Body of pancreas (tissue), 4 donors: ENCODE data around the gene ARL5C. TPM values are rescaled to one million over a fixed set of nuclear protein-coding genes. Genes with fewer than 3 reads are reported as not detected.

Experiments
- ATAC-seq: fragments of 150-250 bp; one replicate; pipeline ENCODE4 v1.9.1; 2016
- DNase-seq, 4 donors: peaks; one replicate each; pipeline ENCODE4 v3.0.0-alpha.2; 2019
- H3K27ac ChIP-seq, 4 donors: fragments of 200-600 bp; sonication (generic); 1 replicate in 3 of 4; 2 replicates in 1 of 4; pipeline versions ENCODE4 v1.5.1 to v1.6.1; 2016 to 2019; ENCODE audit warnings: mild to moderate bottlenecking in 1 of 4, mixed read lengths in 1 of 4, moderate library complexity in 1 of 4
- H3K27me3 ChIP-seq, 2 donors: fragments of 200-600 bp; sonication (generic); one replicate each; pipeline ENCODE4 v1.6.0; 2016; ENCODE audit warnings: mild to moderate bottlenecking in 1 of 2
- H3K36me3 ChIP-seq, 2 donors: fragments of 200-600 bp; sonication (generic); replicated peaks in 1 of 2; 2 replicates each; pipeline ENCODE4 v1.5.1; 2016; ENCODE audit warnings: low read depth in 2 of 2; ENCODE audit not compliant: insufficient read depth in 1 of 2
- H3K4me1 ChIP-seq: fragments of 200-600 bp; sonication (generic); one replicate; pipeline ENCODE4 v1.6.0; 2016
- H3K4me3 ChIP-seq, 2 donors: fragments of 200-600 bp; sonication (generic); 1 replicate in 1 of 2; 2 replicates in 1 of 2; pipeline ENCODE4 v1.5.1; 2016 to 2019
- H3K9me3 ChIP-seq, 3 donors: fragments of 200-600 bp; sonication (generic); 1 replicate in 2 of 3; 2 replicates in 1 of 3; pipeline ENCODE4 v1.5.1; 2016
- CTCF ChIP-seq, 7 experiments: fragments of 450-650 bp in 4 of 7; fragments of 200-600 bp in 3 of 7; sonication (generic) in 3 of 7; IDR thresholded peaks; one replicate each; pipeline ENCODE4 v1.5.1; 2016 to 2019; ENCODE audit warnings: antibody characterized with exemption in 7 of 7
- POLR2A ChIP-seq, 3 donors: fragments of 450-650 bp; IDR thresholded peaks; one replicate each; pipeline ENCODE4 v1.6.1; 2016; ENCODE audit warnings: antibody characterized with exemption in 3 of 3, mild to moderate bottlenecking in 2 of 3
- WGBS, 2 donors: methylation state at CpG; one replicate each; pipeline ENCODE4 v1.1.5; 2017; 5-methylcytosine and 5-hydroxymethylcytosine counted together
- intact Hi-C: fragments of 100-400 bp; cut with DNase I; formaldehyde crosslinking; loops from one replicate; pipeline ENCODE4 v1.15.1; 2023
- total RNA-seq, 2 donors: library from RNA; depleted of rRNA; stranded (reverse); fragments of >200 nt; gene quantifications; one replicate each; pipeline ENCODE4 v1.1.0, GENCODE V29; 2016

ARL5C gene
- total RNA-seq, 2 donors from 2014 or later: 0.26 TPM; not detected in 1

- TF ChIP-seq POLR2A (IDR thresholded peaks at IDR 0.05) (no peak), CTCF (IDR thresholded peaks at IDR 0.05) (peak; percentile 65 to 81 (median 75))
- peaks cover 24% of the 10 kb centered on the region for H3K4me1 ChIP-seq
- H3K27ac ChIP-seq: no peak overlapping the region
- H3K9me3 ChIP-seq: no peaks in the 10 kb centered on the region
- peak; percentile 58 for ATAC-seq
- H3K27me3 ChIP-seq: no peaks in the 10 kb centered on the region
- peak; percentile 76 to 89 (median 82) for DNase-seq
- no peaks in the 10 kb centered on the region for H3K36me3 ChIP-seq
- intact Hi-C loops: no loop called here
- WGBS, 2 donors: 42 to 58% methylated on average over 14 to 29 of the region's 35 CpGs
- H3K4me3 ChIP-seq: no peak overlapping the region
Observed at GRCh38 chr17:39174920-39175694, 9.1 kb upstream of the ARL5C start.

GRCh38 chr17:39173526-39174274 lies 7.7 kb upstream of the ARL5C start:
- Histone ChIP-seq H3K4me1 (peaks cover 24% of the 10 kb centered on the region), H3K9me3 (no peaks in the 10 kb centered on the region), H3K4me3 (no peak overlapping the region), H3K36me3 (no peaks in the 10 kb centered on the region), H3K27ac (no peak overlapping the region), H3K27me3 (no peaks in the 10 kb centered on the region)
- WGBS, 2 donors: 63 to 65% methylated on average over 8 to 10 of the region's 10 CpGs
- intact Hi-C loops: no loop called here
- DNase-seq (no peak), ATAC-seq (no peak)
- no peak for TF ChIP-seq POLR2A (IDR thresholded peaks at IDR 0.05)
- TF ChIP-seq CTCF (IDR thresholded peaks at IDR 0.05): no peak

- intact Hi-C loops: no loop called here
- TF ChIP-seq POLR2A (IDR thresholded peaks at IDR 0.05) (no peak), CTCF (IDR thresholded peaks at IDR 0.05) (no peak)
- no peak overlapping the region for H3K27ac ChIP-seq
- 73 to 84% methylated on average over 5 of the region's 5 CpGs for whole genome bisulfite sequencing, 2 donors
- H3K9me3 ChIP-seq: no peaks in the 10 kb centered on the region
- no peak for ATAC-seq
- DNase-seq: no peak
- no peaks in the 10 kb centered on the region for H3K27me3 ChIP-seq
- H3K36me3 ChIP-seq: no peaks in the 10 kb centered on the region
- peaks cover 24% of the 10 kb centered on the region for H3K4me1 ChIP-seq
- no peak overlapping the region for H3K4me3 ChIP-seq
Observed at GRCh38 chr17:39173080-39173479, 7.1 kb upstream of the ARL5C start.

- ATAC-seq (peak; percentile 74), DNase-seq (peak; percentile 48 to 80 (median 71))
- Histone ChIP-seq H3K27me3 (no peaks in the 10 kb centered on the region), H3K4me3 (no peak overlapping the region), H3K36me3 (no peaks in the 10 kb centered on the region), H3K9me3 (no peaks in the 10 kb centered on the region), H3K4me1 (peaks cover 31% of the 10 kb centered on the region), H3K27ac (peak overlapping the region; percentile 9 to 63 (median 41))
- intact Hi-C loops: no loop called here
- no peak for TF ChIP-seq POLR2A (IDR thresholded peaks at IDR 0.05)
- TF ChIP-seq CTCF (IDR thresholded peaks at IDR 0.05): no peak
- WGBS, 2 donors: 38 to 45% methylated on average over 5 of the region's 5 CpGs
Observed at GRCh38 chr17:39171933-39172332, 6.0 kb upstream of the ARL5C start.
